Measurements from ENCODE around the gene EIF4E1B. TPM values are rescaled to one million over a fixed set of nuclear protein-coding genes. Genes with fewer than 3 reads are reported as not detected.

Gene EIF4E1B
- total and polyA plus RNA-seq, 2 donors (not counting 1 experiment from before 2014, with no cell fraction given) = not detected

DNA sequence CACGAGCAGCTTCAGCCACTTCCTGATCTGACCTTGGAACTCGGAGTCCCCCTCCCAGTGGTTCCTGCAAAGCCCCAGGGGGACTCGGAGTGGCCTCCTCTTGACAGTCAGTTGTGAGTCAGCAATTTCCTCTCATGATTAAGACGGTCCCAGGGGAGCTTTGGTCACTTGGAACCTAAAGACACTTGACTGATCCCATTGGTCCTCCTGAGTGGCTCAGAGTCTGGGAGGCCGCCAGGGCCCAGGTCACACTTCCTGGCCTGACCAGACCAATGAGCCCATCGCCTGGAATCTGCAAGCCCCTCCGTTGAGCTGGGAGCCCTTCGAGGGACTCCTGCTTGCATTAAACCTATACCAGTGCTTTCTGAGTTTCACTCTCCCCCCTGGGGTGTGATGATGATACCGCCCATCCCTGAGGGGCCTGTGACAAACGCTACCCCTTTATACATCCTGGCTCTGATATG, 45.9 kb downstream of the EIF4E1B start:
- Histone ChIP-seq H3K9me3 (ENCODE audit: control insufficient read depth, insufficient read depth, low read depth, low read length) (no peaks in the 10 kb centered on the region), H3K4me2 (ENCODE audit: extremely low read depth, insufficient read depth, low read length) (no peak overlapping the region), H3K4me1 (ENCODE audit: control insufficient read depth, extremely low read depth, insufficient read depth, low read length) (peaks cover 5% of the 10 kb centered on the region), H3K27ac (ENCODE audit: insufficient read depth, low read length) (no peak overlapping the region), H3K27me3 (ENCODE audit: control insufficient read depth, insufficient read depth, low read length) (peaks cover 26% of the 10 kb centered on the region), H3K9ac (ENCODE audit: insufficient read depth, low read length) (no peak overlapping the region), H3K4me3 (replicated peaks in 1 of 4; ENCODE audit: control extremely low read depth in 1 of 4, insufficient read depth in 1 of 4, low read depth in 3 of 4, low read length in 4 of 4) (no peak overlapping the region), H3K79me2 (ENCODE audit: control insufficient read depth, insufficient read depth, low read length) (no peaks in the 10 kb centered on the region), H4K20me1 (ENCODE audit: control insufficient read depth, extremely low read depth, insufficient read depth, low read length) (no peaks in the 10 kb centered on the region), H3K36me3 (ENCODE audit: control insufficient read depth, insufficient read depth, low read length) (no peaks in the 10 kb centered on the region), H2AFZ (ENCODE audit: low read length) (no peak overlapping the region)
- TF ChIP-seq EZH2 (IDR thresholded peaks at IDR 0.05; ENCODE audit: low read length, missing control alignments) = no peak
- TF ChIP-seq, protein P1, sequence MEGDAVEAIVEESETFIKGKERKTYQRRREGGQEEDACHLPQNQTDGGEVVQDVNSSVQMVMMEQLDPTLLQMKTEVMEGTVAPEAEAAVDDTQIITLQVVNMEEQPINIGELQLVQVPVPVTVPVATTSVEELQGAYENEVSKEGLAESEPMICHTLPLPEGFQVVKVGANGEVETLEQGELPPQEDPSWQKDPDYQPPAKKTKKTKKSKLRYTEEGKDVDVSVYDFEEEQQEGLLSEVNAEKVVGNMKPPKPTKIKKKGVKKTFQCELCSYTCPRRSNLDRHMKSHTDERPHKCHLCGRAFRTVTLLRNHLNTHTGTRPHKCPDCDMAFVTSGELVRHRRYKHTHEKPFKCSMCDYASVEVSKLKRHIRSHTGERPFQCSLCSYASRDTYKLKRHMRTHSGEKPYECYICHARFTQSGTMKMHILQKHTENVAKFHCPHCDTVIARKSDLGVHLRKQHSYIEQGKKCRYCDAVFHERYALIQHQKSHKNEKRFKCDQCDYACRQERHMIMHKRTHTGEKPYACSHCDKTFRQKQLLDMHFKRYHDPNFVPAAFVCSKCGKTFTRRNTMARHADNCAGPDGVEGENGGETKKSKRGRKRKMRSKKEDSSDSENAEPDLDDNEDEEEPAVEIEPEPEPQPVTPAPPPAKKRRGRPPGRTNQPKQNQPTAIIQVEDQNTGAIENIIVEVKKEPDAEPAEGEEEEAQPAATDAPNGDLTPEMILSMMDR (conservative IDR thresholded peaks at IDR 0.05 in 1 of 2, IDR thresholded peaks at IDR 0.05 in 1 of 2; ENCODE audit: low read depth in 1 of 2, low read length in 2 of 2) = no peak
- peak in 1 of 2 donors; percentile 14 for DNase-seq (ENCODE audit: low read depth in 2 of 2)

GRCh38 chr5:176677209-176677939, 46.9 kb downstream of the EIF4E1B start:
- Histone ChIP-seq H3K4me2 (ENCODE audit: extremely low read depth, insufficient read depth, low read length) (no peak overlapping the region), H3K9ac (ENCODE audit: insufficient read depth, low read length) (no peak overlapping the region)

DNA sequence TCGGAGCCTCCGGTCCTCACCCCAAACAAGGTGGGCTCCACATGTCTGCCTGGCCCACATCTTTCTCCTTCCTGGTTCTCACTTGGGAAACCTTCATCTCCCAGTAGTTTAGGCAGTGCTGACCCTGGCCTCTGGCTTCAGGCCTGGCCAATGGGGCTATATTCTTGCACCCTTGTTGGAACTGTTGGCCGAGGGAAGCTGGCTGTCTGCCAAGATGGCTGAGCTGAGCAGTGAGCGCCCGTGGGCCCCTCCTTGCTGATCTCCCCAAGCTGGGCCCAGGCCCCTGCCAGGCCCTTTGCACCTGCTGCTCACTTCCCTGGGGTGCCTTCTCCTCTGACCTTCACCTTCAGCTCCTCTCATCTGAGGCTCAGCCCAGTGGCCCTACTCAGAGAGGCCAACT, 48.1 kb downstream of the EIF4E1B start:
- Histone ChIP-seq H3K27ac (ENCODE audit: insufficient read depth, low read length) (no peak overlapping the region), H3K79me2 (ENCODE audit: control insufficient read depth, insufficient read depth, low read length) (no peaks in the 10 kb centered on the region), H3K36me3 (ENCODE audit: control insufficient read depth, insufficient read depth, low read length) (no peaks in the 10 kb centered on the region), H4K20me1 (ENCODE audit: control insufficient read depth, extremely low read depth, insufficient read depth, low read length) (no peaks in the 10 kb centered on the region), H2AFZ (ENCODE audit: low read length) (no peak overlapping the region), H3K4me1 (ENCODE audit: control insufficient read depth, extremely low read depth, insufficient read depth, low read length) (peaks cover 5% of the 10 kb centered on the region), H3K27me3 (ENCODE audit: control insufficient read depth, insufficient read depth, low read length) (peaks cover 34% of the 10 kb centered on the region), H3K9ac (ENCODE audit: insufficient read depth, low read length) (no peak overlapping the region), H3K4me2 (ENCODE audit: extremely low read depth, insufficient read depth, low read length) (no peak overlapping the region), H3K4me3 (replicated peaks in 1 of 4; ENCODE audit: control extremely low read depth in 1 of 4, insufficient read depth in 1 of 4, low read depth in 3 of 4, low read length in 4 of 4) (no peak overlapping the region), H3K9me3 (ENCODE audit: control insufficient read depth, insufficient read depth, low read depth, low read length) (no peaks in the 10 kb centered on the region)
- TF ChIP-seq, protein P1 (conservative IDR thresholded peaks at IDR 0.05 in 1 of 2, IDR thresholded peaks at IDR 0.05 in 1 of 2; ENCODE audit: low read depth in 1 of 2, low read length in 2 of 2) = no peak
- no peak for TF ChIP-seq EZH2 (IDR thresholded peaks at IDR 0.05; ENCODE audit: low read length, missing control alignments)
- no peak for DNase-seq (ENCODE audit: low read depth in 2 of 2)

More at GRCh38 chr5:176677209-176677939, 46.9 kb downstream of the EIF4E1B start:
- Histone ChIP-seq H3K9me3 (ENCODE audit: control insufficient read depth, insufficient read depth, low read depth, low read length) (no peaks in the 10 kb centered on the region), H3K27me3 (ENCODE audit: control insufficient read depth, insufficient read depth, low read length) (peaks cover 28% of the 10 kb centered on the region), H3K79me2 (ENCODE audit: control insufficient read depth, insufficient read depth, low read length) (no peaks in the 10 kb centered on the region), H3K4me3 (replicated peaks in 1 of 4; ENCODE audit: control extremely low read depth in 1 of 4, insufficient read depth in 1 of 4, low read depth in 3 of 4, low read length in 4 of 4) (no peak overlapping the region), H3K4me1 (ENCODE audit: control insufficient read depth, extremely low read depth, insufficient read depth, low read length) (peaks cover 5% of the 10 kb centered on the region), H3K36me3 (ENCODE audit: control insufficient read depth, insufficient read depth, low read length) (no peaks in the 10 kb centered on the region), H4K20me1 (ENCODE audit: control insufficient read depth, extremely low read depth, insufficient read depth, low read length) (no peaks in the 10 kb centered on the region), H2AFZ (ENCODE audit: low read length) (no peak overlapping the region), H3K27ac (ENCODE audit: insufficient read depth, low read length) (no peak overlapping the region)
- no peak for TF ChIP-seq EZH2 (IDR thresholded peaks at IDR 0.05; ENCODE audit: low read length, missing control alignments)
- TF ChIP-seq, protein P1 (conservative IDR thresholded peaks at IDR 0.05 in 1 of 2, IDR thresholded peaks at IDR 0.05 in 1 of 2; ENCODE audit: low read depth in 1 of 2, low read length in 2 of 2) = no peak
- no peak for DNase-seq (ENCODE audit: low read depth in 2 of 2)
